Cardiac septum (tissue), 1 donor: Measurements from ENCODE around the gene TYW1B. TPM values are rescaled to one million over a fixed set of nuclear protein-coding genes. Genes with fewer than 3 reads are reported as not detected.
"Not testable (repeated sequence)": the region's sequence is repeated elsewhere in the genome, so short reads cannot be mapped to it uniquely, and the experiment has no call there.

Experiments
- DNase-seq: peaks from one replicate; pipeline ENCODE4 v3.0.0-alpha.2; 2020; ENCODE audit warnings: low spot score
- intact Hi-C: fragments of 100-400 bp; cut with DNase I; formaldehyde crosslinking; loops from one replicate; pipeline ENCODE4 v1.14.0; 2022
- total RNA-seq: library from RNA; stranded (reverse); fragmentation: NEBNext Ultra II Directional; extraction: Animal tissue kit (Norgen Biotek cat#: 25700); gene quantifications from one replicate; pipeline ENCODE4 v1.2.1, GENCODE V29; 2021
- donor health status: DM: no; HTN: no; CAD: no.

The TYW1B gene
- total RNA-seq, 1 donor from 2014 or later, result 0.92 TPM

DNA sequence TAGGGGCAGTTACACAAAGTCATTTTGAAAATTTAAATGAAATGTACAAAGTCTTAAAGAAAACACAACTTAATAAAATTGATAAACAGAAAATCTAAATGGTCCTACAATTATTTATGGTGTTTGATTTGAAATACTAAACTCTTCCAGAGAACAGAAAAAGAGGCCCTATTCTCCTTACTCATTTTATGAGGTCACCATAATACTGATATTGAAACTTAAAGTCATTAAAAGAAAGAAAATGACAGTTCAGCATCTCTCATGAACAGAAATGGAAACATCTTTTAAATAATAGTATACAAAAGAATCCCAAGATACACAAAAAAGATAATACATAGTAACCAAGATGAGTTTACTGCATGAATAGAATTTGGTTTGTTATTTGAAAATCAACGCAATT lies 184.3 kb downstream of the TYW1B start:
- DNase-seq, intact Hi-C loops: not testable (repeated sequence)

DNA sequence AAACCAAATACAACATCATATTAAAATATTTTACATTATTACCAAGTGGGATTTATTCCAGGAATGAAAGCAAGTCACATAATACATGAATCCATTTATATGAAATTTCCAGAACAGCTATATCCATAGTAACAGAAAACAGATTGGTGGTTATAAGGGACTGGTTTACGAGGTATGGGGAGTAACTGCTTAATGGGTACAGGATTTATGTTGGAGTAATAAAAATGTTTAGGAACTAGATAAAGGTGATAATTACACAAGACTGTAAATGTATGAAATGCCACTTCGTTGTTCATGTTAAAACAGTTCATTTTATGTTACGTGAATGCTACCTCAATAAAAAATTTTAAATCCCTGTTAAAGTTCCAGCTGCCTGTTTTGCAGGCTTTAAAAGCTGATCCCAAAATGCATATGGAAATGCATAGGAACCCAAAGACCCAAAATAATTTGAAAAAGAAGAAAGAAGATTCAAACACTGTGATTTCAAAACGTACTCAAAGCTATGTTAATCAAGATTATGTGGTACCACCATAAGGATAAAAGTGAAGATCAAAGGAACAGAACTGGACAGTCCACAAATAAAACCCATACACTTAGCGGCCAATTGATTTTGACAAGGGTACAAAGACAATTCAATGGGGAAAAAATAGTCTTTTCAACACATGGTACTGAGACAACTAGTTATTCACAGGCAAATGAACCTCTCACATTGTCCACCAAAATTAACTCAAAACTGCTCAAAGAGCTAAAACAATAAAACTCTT lies 186.3 kb downstream of the TYW1B start:
- intact Hi-C loops, DNase-seq: not testable (repeated sequence)

DNA sequence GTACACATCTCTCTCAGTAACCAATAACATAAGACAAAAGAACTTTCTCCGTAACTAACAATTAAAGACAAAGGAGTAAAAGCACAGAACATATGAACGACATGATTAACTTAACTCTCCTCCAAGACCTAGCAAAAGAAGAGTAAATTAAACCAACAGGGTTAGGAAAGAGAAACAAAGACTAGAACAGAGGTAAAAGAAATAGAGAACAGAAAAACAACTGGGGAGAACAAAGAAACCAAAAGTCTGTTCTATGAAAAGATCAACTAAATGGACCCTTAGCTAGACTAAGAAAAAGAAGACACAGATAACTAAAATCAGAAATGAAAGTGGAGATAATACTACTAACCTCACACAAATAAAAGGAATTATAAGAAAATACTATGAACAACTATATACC lies 187.3 kb downstream of the TYW1B start:
- DNase-seq, intact Hi-C loops: not testable (repeated sequence)

DNA sequence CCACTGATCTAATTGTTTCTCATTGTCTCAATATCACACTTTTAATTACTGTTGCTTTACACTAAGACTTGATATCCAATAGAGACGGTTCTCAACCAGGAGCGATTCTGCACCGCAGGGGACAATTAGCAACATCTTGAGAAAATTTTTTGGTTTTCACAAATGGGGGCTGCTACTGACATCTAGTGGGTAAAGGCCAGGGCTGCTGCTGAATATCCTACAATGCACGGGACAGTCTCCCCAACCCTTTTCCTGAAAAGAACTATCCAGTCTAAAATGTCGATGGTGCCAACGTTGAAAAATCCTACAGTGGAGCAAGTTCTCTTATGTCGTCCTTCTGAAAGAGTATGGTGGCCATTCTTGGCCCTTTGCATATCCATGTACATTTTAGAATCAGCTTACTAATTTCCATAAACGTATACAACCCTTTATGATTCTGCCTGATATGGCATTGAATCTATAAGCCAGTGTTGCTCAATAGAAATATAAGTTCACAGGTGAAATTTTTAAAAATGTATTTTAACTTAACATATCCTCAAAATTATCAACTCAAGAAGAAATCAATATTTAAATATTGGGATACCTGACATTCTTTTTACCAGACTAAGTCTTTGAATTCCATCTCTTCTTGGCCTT lies 192.6 kb downstream of the TYW1B start:
- DNase-seq, intact Hi-C loops: not testable (repeated sequence)

DNA sequence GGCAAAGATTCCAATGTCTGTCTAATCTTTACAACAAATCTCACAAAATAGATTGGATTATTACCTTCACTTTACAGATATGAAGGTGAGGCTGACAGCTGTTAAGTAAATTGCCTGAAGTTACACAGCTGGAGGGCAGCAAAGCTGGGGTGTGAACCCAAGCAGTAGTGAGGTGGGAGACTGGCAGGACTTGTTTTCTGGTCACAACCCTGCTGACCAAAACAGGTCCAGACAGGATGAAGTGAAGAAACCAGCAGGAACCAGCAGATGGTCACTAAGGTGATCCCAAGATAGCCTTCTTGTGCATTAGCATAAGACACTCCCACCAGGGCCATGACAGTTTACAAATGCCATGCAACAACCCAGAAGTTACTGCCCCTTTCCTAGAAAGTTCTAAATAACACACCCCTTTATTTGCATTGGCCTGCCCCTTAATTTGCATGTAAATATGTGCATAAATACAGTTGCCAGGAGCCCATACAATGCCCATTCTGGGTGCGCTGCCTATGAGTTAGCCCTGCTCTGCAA lies 195.2 kb downstream of the TYW1B start:
- intact Hi-C loops, DNase-seq: not testable (repeated sequence)

DNA sequence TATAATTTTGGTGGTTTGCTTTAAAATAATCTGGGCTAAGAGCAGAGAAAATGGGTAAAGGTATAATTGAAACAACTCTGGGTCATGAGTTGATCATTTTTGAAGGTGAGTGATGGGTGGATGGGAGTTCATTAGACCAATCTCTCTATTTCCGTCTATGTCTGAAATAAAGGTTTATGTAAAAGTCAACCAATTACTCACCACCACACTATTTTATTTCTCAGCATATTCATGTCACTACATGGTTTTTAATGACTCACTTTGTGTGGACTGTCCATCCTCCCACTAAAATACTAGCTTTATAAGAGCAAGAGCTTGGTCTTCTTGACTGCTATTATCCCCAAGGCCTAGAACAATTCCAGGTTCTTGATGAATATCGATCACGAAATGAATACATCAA lies 199.6 kb downstream of the TYW1B start:
- DNase-seq, intact Hi-C loops: not testable (repeated sequence)

DNA sequence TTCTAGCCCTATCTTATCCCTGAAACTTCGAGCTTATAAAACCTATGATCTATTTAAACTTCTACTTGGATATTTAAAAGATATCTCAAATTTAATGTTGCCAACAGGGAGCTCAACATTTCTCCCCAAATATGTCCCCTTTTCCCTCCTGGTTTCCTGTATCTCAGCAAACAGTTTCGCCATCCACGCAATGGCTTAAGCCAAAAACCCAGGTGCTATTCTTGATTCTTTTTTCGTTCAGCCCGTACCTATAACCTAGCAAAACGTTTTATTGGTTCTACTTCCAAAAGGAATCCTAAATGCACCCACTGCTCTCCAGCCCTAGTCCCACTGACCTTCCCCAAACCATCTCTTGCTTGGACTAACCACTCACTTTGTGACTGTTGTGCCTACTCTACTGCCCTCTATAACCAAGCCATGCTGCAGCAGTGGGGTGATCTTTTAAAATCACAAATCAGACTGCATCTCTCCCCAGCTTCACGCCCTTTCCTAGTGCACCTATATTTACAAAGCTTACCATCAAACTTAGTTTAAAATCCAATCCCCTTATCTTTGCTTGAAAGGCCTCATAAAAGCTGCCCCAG lies 201.5 kb downstream of the TYW1B start:
- DNase-seq, intact Hi-C loops: not testable (repeated sequence)

DNA sequence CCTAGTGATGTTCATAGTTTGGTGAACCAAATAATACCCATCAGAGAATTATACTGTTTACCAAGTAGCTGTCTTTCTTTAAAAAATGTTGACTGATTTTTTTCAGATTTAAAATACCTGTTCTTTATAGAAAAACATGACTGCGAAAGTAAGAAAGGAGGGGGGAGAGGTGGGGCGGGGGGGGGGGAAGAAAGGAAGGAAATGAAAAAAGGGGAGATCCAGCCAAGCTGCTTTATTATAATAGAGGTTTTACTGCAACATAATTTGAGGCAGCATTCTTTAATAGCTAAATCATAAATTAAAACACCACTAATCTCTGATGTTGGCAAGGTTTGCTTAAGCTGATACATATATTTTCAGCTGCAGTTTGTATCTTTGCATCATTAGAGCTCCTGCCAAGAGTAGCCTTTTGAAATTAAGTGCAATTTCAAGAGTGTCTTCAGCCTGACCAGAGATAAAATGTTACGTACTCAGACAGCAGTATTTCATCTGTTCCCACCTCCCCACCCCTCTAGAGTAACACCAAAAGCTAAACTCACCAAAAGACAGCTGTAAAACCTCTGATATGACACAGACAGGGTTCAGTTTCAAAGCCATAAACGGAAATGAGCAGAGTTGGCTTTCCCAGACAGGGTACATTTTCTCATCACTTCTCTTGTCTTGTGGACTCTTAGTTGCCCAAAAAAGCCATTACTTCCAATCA lies 202.1 kb downstream of the TYW1B start:
- intact Hi-C loops, DNase-seq: not testable (repeated sequence)

DNA sequence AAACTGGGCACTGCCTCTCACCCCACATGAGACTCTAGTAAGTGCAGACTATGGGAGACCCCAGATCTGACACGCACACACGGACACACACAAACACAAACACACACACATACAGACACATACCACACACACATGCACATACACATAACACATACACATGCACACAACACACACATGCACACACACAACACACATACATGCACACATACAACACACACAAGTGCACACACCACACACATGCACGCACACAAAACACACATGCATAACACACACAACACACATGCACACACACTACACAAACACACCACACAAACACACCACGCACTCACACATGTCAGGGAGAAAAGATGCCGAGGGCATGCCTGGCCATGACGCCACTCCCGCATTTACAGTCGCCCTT lies 205.5 kb downstream of the TYW1B start:
- intact Hi-C loops, result no loop called here

DNA sequence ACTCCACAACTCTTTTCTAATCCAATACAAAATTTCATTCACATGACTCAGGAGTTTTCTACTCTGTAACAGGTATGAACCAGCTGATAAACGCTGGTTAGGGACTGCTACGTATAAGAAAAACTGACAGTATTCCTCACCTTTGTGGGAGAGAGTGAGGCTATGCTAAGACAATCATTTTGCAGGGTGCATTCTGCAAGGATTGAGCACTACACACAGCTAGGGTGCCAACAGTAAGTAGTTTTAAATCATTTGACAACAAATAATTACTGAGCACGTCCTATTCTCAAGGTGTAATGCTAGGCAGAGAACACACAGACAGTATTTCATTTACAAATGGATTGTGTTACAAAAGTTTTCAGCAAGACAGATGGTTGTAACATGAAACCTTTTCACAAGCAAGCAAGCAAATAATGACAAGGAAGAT lies 206.2 kb downstream of the TYW1B start:
- DNase-seq, intact Hi-C loops: not testable (repeated sequence)

More for the DNA sequence above, 205.5 kb downstream of the TYW1B start:
- no peak for DNase-seq

DNA sequence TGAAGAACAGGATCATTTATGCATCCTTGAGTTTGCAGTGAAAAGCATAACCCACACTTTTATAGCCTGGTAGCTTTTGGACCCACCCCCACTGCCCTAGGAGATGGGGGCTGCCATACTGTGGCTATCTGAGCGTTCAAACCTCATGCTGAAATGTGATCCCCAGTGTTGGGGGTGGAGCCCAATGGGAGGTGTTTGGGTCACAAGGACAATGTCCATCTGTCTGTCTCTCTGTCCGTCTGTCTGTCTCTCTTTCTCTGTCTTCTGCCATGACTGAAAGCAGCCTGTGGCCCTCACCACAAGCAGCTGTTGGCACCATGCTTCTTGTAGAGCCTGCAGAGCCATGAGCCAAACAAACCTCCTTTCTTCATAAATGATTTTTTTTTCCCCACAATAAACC lies 207.1 kb downstream of the TYW1B start:
- DNase-seq, intact Hi-C loops: not testable (repeated sequence)

DNA sequence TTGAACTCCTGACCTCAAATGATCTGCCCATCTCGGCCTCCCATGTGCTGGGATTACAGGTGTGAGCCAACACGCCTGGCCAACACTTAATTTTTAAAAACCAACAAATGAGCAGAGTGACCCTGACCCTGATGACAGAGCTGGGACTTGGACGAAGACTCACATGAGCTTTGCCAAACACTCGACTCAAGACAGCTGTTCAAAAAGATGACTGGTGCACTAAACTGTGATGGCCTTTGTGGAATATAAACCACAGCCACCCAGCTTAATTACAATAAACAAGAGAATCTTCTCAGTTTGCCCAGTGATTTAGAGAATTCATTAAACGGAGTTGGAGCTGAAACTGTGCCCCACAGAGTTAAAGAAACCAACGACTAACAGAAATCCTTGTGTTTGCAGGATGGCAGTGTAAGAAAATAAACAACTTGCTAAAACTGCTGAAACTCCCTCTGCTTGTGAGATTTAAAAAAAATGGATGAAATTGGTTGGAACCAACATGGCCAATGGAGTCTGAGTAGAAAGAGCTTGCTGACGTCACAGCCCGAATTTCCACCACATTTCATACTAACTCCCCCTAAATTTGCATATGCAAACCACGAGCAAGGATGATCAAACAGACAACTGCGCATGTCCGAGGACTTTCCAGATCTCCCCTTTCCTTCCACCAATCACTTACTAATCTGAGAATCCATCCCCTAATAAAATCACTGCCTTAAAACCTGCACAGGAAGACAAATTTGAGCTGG lies 209.4 kb downstream of the TYW1B start:
- intact Hi-C loops, DNase-seq: not testable (repeated sequence)

DNA sequence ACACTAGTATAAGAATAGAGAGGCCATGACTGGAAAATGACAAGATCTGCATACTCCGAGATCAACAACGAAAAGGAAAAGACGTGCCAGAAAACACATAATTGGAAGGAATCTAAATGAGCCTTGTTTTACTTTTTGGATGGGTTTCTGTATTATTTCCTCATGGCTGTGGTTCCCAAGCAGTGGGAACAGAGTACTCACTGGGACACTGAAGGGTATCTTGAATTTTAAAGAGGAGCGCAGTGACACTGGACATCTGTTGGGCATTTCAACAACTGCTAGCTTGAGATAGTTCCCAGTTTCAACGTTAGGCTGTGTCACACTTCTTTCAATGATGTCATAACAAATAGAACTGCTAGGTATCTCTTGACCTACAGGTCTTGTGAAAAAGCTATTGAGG lies 218.2 kb downstream of the TYW1B start:
- intact Hi-C loops, DNase-seq: not testable (repeated sequence)

DNA sequence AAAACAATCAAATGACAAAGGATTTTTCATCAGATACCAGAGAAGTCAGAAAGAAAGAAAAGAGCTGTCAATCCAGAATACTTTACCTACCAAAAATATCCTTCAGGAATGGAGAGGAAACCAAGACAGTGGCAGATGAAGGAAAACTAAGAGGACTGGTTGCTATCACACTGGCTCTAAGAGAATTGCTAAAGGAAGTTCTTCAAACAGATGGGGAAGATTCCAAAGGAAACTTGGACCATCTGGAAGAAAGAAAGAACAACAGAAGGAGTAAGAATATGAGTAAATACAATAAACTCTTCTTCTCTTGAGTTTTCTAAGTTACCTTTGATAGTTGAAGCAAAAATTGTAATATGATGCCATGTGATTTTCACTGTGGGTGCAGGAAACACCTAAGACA lies 220.0 kb downstream of the TYW1B start:
- DNase-seq, intact Hi-C loops: not testable (repeated sequence)

DNA sequence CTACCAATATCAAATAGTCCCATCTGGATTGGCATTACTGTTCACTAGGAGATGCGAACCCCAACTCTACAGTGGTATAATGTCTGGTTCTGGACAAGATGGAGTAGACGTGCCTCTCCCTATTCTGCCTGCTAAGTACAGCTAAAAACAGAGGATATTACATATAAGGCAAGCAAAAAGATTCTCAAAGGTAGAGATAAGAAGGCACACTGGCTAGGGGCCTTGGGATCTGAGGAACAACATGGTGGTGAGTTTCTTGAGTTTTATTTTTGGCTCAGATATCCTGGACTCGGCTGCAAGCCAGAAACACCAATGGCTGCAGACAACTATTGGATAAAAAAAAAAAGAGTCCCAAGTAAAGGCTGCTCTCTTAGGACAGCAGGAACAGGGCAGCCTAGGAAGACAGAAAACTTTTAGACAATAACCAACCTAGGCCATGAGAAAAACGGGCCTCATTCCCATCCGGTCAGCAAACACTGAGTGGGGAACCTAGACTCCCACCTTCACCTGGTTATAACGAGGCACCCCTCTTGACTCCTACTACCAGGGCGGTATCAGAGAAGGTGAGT lies 222.1 kb downstream of the TYW1B start:
- not testable (repeated sequence) for DNase-seq

DNA sequence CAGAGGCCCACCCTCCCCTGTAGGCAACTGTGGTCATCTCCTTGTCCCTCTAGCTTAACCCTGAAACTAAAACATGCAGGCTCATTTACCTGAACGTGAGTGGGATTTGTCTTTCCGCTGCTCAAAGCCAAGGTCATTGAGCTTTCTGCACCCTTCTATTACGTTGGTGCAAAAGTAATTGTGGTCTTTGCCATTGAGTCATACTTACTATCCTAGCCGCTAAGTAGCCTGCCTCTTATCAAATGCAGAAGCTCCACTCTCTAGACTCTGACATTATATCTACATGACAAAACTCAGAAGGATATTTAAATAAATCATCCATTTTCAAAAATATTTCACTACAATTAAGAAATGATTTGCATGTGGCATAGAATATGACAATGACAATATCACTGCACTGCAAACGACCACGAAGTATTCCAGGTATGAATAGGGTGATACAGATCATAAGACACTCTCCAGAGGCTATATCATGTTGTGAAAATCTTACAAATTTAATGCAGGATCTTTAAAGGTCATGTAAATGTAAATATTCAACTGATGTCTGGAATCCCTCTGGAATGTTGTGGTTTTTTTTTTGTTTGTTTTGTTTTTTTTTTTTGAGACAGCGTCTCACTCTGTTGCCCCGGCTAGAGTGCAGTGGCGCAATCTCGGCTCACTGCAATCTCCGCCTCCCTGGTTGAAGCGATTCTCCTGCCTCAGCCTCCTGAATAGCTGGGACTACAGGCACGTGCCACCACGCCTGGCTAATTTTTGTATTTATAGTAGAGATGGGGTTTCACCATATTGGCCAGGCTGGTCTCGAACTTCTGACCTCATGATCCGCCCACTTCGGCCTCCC lies 223.0 kb downstream of the TYW1B start:
- intact Hi-C loops, DNase-seq: not testable (repeated sequence)

More for the DNA sequence above, 222.1 kb downstream of the TYW1B start:
- intact Hi-C loops, result not testable (repeated sequence)

DNA sequence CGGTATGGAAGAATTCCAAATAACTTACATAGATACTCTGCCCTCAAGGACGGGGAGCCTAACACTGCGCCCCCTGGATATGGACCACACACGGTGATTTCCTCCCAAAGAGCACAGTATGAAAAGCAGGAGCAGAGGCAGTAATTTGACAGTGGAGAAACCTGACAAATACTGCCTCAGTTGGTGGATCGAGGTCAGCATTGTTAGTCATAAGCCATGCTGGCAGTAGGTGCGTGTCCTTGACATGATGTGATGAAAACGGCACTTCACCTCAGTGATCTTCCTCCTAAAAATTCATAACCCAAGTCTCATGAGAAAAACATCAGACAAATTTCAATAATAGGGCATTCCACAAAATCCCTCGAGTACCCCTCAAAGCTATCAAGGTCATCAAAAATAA lies 224.5 kb downstream of the TYW1B start:
- DNase-seq, intact Hi-C loops: not testable (repeated sequence)

DNA sequence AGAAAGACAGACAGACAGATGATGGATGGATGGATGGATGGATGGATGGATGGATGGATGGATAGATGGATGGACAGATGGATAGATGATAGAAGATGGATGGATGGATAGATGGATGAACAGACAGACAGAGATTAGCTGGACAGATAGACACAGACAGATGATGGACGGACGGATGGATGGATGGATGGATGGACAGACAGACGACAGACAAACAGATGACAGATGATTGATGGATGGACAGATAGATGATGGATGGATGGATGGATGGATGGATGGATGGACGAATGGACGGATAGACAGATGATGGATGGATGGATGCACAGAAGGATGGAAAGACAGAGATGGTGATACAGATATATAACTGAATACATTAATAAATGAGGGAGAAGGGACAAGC lies 224.9 kb downstream of the TYW1B start:
- no peak for DNase-seq
- intact Hi-C loops, result no loop called here
